PC-9 (cell line): ENCODE measurements around the gene DDX43. TPM values are rescaled to one million over a fixed set of nuclear protein-coding genes. Genes with fewer than 3 reads are reported as not detected.

Source experiments
- BruUV-seq: library from RNA; stranded (reverse); fragments of 400-500 nt; replicated peaks from 2 replicates; lab custom pipeline; 2021; lab: Mats Ljungman, UMichigan
- CTCF ChIA-PET: fragments of 300-600 bp; sonication (Branson Sonifier 250); formaldehyde crosslinking; loops from one replicate; lab custom pipeline; 2022; ENCODE audit warnings: antibody characterized with exemption; lab: Charles Lee
- POLR2A ChIA-PET: fragments of 300-600 bp; sonication (Branson Sonifier 250); formaldehyde crosslinking; loops from one replicate; lab custom pipeline; 2022; ENCODE audit warnings: antibody characterized with exemption; ENCODE audit not compliant: unreplicated experiment; lab: Charles Lee
- DNase-seq, 2 experiments: peaks; one replicate each; pipeline versions ENCODE4 v3.0.0 to v3.0.0-alpha.2; 2015 to 2022; ENCODE audit warnings: mixed read lengths in 1 of 2
- H2AFZ ChIP-seq: fragments of 200-600 bp; sonication (generic); 2 replicates; pipeline ENCODE4 v1.8.1; 2017; ENCODE audit warnings: antibody characterized with exemption
- H3F3A ChIP-seq: fragments of 200-600 bp; sonication (generic); 2 replicates; pipeline ENCODE4 v1.8.1; 2017; ENCODE audit warnings: antibody characterized with exemption, mild to moderate bottlenecking, low read depth; ENCODE audit not compliant: insufficient read depth
- H3K27ac ChIP-seq: fragments of 200-600 bp; sonication (generic); 2 replicates; pipeline ENCODE4 v1.6.1; 2016; ENCODE audit warnings: mixed run types
- H3K27me3 ChIP-seq: fragments of 200-600 bp; sonication (generic); 2 replicates; pipeline ENCODE4 v1.6.1; 2016; ENCODE audit warnings: low read depth, mixed run types; ENCODE audit not compliant: insufficient read depth
- H3K36me3 ChIP-seq: fragments of 200-600 bp; sonication (generic); 2 replicates; pipeline ENCODE4 v1.6.1; 2016; ENCODE audit warnings: low read depth, mixed run types
- H3K4me1 ChIP-seq: fragments of 200-600 bp; sonication (generic); replicated peaks from 2 replicates; pipeline ENCODE4 v1.6.1; 2016; ENCODE audit warnings: mixed run types; ENCODE audit not compliant: insufficient read depth
- H3K4me2 ChIP-seq: fragments of 200-600 bp; sonication (generic); 2 replicates; pipeline ENCODE4 v1.6.1; 2017; ENCODE audit warnings: mixed run types
- H3K4me3 ChIP-seq: fragments of 200-600 bp; sonication (generic); 2 replicates; pipeline ENCODE4 v1.6.1; 2016; ENCODE audit warnings: mixed run types
- H3K79me2 ChIP-seq: fragments of 200-600 bp; sonication (generic); 2 replicates; pipeline ENCODE4 v1.6.1; 2017; ENCODE audit warnings: low read depth, mixed run types
- H3K9me2 ChIP-seq: fragments of 200-600 bp; sonication (generic); 2 replicates; pipeline ENCODE4 v1.8.1; 2017; ENCODE audit warnings: mild to moderate bottlenecking; ENCODE audit not compliant: insufficient read depth
- H3K9me3 ChIP-seq: fragments of 200-600 bp; sonication (generic); 2 replicates; pipeline ENCODE4 v1.8.1; 2016; ENCODE audit warnings: low read depth; ENCODE audit not compliant: insufficient read depth
- H4K20me1 ChIP-seq: fragments of 200-600 bp; sonication (generic); 2 replicates; pipeline ENCODE4 v1.8.1; 2017; ENCODE audit not compliant: insufficient read depth
- EZH2 ChIP-seq: fragments of 200-600 bp; sonication (generic); IDR thresholded peaks from 2 replicates; pipeline ENCODE4 v1.8.0; 2017; ENCODE audit warnings: antibody characterized with exemption, low read depth
- intact Hi-C: fragments of 100-400 bp; cut with micrococcal nuclease; formaldehyde crosslinking; loops from one replicate; pipeline ENCODE4 v1.10.0; 2022; ENCODE audit not compliant: unreplicated experiment
- total RNA-seq: library from RNA; stranded (reverse); gene quantifications from 2 replicates; pipeline ENCODE4 v1.2.3, GENCODE V29; 2021
- TF ChIP-seq, protein P1 (sequence below): fragments of 200-600 bp; sonication (generic); conservative IDR thresholded peaks from 2 replicates; pipeline ENCODE4 v1.6.1; 2017; ENCODE audit warnings: mixed run types, antibody characterized with exemption, mild to moderate bottlenecking, moderate library complexity

Gene DDX43
- total RNA-seq, 1 experiment from 2014 or later: 5.0 TPM

GRCh38 chr6:73368675-73369074 is 26.0 kb upstream of the DDX43 start:
- DNase-seq: no peak
- H3K36me3 ChIP-seq: no peaks in the 10 kb centered on the region
- intact Hi-C loops: no loop called here
- H3K79me2 ChIP-seq: no peaks in the 10 kb centered on the region
- H3K4me2 ChIP-seq: no peak overlapping the region
- no peak for TF ChIP-seq EZH2
- TF ChIP-seq, protein P1, sequence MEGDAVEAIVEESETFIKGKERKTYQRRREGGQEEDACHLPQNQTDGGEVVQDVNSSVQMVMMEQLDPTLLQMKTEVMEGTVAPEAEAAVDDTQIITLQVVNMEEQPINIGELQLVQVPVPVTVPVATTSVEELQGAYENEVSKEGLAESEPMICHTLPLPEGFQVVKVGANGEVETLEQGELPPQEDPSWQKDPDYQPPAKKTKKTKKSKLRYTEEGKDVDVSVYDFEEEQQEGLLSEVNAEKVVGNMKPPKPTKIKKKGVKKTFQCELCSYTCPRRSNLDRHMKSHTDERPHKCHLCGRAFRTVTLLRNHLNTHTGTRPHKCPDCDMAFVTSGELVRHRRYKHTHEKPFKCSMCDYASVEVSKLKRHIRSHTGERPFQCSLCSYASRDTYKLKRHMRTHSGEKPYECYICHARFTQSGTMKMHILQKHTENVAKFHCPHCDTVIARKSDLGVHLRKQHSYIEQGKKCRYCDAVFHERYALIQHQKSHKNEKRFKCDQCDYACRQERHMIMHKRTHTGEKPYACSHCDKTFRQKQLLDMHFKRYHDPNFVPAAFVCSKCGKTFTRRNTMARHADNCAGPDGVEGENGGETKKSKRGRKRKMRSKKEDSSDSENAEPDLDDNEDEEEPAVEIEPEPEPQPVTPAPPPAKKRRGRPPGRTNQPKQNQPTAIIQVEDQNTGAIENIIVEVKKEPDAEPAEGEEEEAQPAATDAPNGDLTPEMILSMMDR: no peak
- no peaks in the 10 kb centered on the region for H3K27me3 ChIP-seq
- POLR2A ChIA-PET: no interaction called here
- H2AFZ ChIP-seq: no peak overlapping the region
- H3K4me3 ChIP-seq: no peak overlapping the region
- H3K27ac ChIP-seq: no peak overlapping the region
- no peaks in the 10 kb centered on the region for H4K20me1 ChIP-seq
- H3K4me1 ChIP-seq: no peaks in the 10 kb centered on the region
- H3F3A ChIP-seq: no peaks in the 10 kb centered on the region
- BruUV-seq: no TSS peak
- no peaks in the 10 kb centered on the region for H3K9me2 ChIP-seq
- H3K9me3 ChIP-seq: peaks cover 5% of the 10 kb centered on the region; the same call in 1 of the 2 replicates
- CTCF ChIA-PET: no interaction called here

DNA sequence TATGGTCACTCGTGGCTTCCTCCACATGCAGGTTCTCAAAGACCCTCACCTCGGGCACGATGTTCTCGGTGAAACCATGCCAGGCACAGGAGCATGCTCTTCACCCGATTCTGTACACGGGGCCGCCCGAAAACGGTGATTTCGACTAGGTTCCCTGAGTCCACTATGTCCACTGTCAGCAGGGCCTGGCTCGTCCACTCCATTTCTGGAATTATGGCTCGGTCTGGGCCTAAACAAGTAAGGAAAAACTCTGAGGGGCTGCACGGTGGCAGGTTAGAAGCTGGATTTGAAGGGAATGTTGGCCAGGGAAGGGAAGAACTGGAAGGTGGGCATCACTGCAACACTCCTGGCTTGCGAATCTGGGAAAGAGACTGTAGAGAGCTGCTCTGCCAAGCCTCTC is 25.5 kb upstream of the DDX43 start:
- Histone ChIP-seq H3K4me2 (no peak overlapping the region), H3K27me3 (no peaks in the 10 kb centered on the region), H3K27ac (no peak overlapping the region), H3K79me2 (no peaks in the 10 kb centered on the region), H2AFZ (no peak overlapping the region), H3K4me3 (no peak overlapping the region), H3K9me2 (no peaks in the 10 kb centered on the region), H4K20me1 (no peaks in the 10 kb centered on the region), H3K36me3 (no peaks in the 10 kb centered on the region), H3F3A (no peaks in the 10 kb centered on the region), H3K4me1 (no peaks in the 10 kb centered on the region), H3K9me3 (peaks cover 5% of the 10 kb centered on the region; the same call in 1 of the 2 replicates)
- no peak for DNase-seq
- BruUV-seq: no TSS peak
- TF ChIP-seq, protein P1: no peak
- no peak for TF ChIP-seq EZH2
- ChIA-PET CTCF (interaction anchor here (0.5 kb wide), 1 partner anchor 1799 kb away, joined by 3 read pairs; no protein-coding TSS in a partner anchor), POLR2A (no interaction called here)
- intact Hi-C loops: no loop called here

DNA sequence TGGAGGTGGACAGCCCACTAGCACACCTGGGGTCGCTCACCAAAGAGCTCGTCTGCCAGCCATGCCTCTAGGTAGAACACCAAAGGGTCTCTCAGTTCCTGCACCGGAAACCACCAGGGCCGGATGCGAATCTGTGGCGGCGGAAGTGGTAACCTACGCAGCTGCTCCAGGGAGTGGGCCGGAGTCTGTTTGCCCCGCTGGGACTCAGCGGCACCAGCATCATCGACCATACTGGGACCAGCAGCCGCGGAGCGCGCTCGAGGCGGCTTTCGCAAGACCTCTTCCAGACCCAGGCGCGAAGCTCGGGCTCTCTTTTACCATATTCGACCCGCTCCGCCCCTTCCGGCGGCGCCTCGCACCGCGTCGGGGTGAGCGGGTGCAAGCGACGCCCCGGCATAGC is 25.1 kb upstream of the DDX43 start, which contains the start of gene OOEP:
TSS of gene OOEP (minus strand) at position 335 of the 400 bp plus-strand sequence. CDS start at position 230, 105 bp downstream.
- intact Hi-C loops: no loop called here
- no peak for DNase-seq
- Histone ChIP-seq H3K9me2 (no peaks in the 10 kb centered on the region), H3F3A (no peaks in the 10 kb centered on the region), H3K27me3 (no peaks in the 10 kb centered on the region), H3K4me1 (no peaks in the 10 kb centered on the region), H3K36me3 (no peaks in the 10 kb centered on the region), H3K4me3 (no peak within 1 kb of the TSS), H4K20me1 (no peaks in the 10 kb centered on the region), H3K79me2 (no peaks in the 10 kb centered on the region), H3K9me3 (peaks cover 5% of the 10 kb centered on the region; the same call in 1 of the 2 replicates), H3K4me2 (no peak within 1 kb of the TSS), H3K27ac (no peak within 1 kb of the TSS), H2AFZ (no peak within 1 kb of the TSS)
- ChIA-PET POLR2A (no interaction called here), CTCF (interaction anchor here (0.5 kb wide), 1 partner anchor 1799 kb away, joined by 3 read pairs; no protein-coding TSS in a partner anchor)
- TF ChIP-seq EZH2: no peak
- TF ChIP-seq, protein P1: no peak
- no TSS peak for BruUV-seq
